Upper lobe of left lung (tissue), 4 donors: ENCODE data around the gene NR2F1-AS1.

Experiments
- CTCF ChIP-seq, 6 experiments: fragments of 450-650 bp in 4 of 6; fragments of 200-600 bp in 2 of 6; sonication (generic) in 2 of 6; IDR thresholded peaks; one replicate each; pipeline ENCODE4 v1.5.1; 2016 to 2019; ENCODE audit warnings: antibody characterized with exemption in 6 of 6
- POLR2A ChIP-seq, 4 donors: fragments of 450-650 bp; IDR thresholded peaks; one replicate each; pipeline ENCODE4 v1.5.1; 2016 to 2017; ENCODE audit warnings: antibody characterized with exemption in 4 of 4, mild to moderate bottlenecking in 2 of 4

GRCh38 chr5:93404246-93404645 is 176.8 kb downstream of the NR2F1-AS1 start:
- TF ChIP-seq CTCF (IDR thresholded peaks at IDR 0.05) (no peak), POLR2A (IDR thresholded peaks at IDR 0.05) (no peak)
